MCF 10A (cell line): ENCODE data around the gene CCR5AS.
A peak's percentile ranks its signal among the peaks of the same experiment; 100 is the strongest.

Source experiments
- BruUV-seq: library from RNA; stranded (reverse); fragments of 400-500 nt; replicated peaks from 2 replicates; lab custom pipeline; 2021; lab: Mats Ljungman, UMichigan
- CTCF ChIA-PET: fragments of 300-600 bp; sonication (Branson Sonifier 250); formaldehyde crosslinking; extraction: SDS; loops from one replicate; lab custom pipeline; 2021; ENCODE audit warnings: antibody characterized with exemption, inconsistent platforms; lab: Yijun Ruan, JAX
- POLR2A ChIA-PET: fragments of 300-600, 350-650 bp; sonication (Branson Sonifier 250); formaldehyde crosslinking; extraction: SDS; loops from one replicate; lab custom pipeline; 2020; ENCODE audit warnings: antibody characterized with exemption, inconsistent platforms; lab: Yijun Ruan, JAX
- DNase-seq: peaks from one replicate; pipeline ENCODE4 v3.0.0-alpha.2; 2018; ENCODE audit not compliant: unreplicated experiment
- H3K27ac Mint-ChIP-seq: one replicate; pipeline ENCODE4 v1.8.0; 2022; ENCODE audit warnings: mild to moderate bottlenecking, low read depth, mixed read lengths; ENCODE audit not compliant: unreplicated experiment
- H3K27me3 Mint-ChIP-seq: one replicate; pipeline ENCODE4 v1.8.0; 2022; ENCODE audit warnings: mixed read lengths; ENCODE audit not compliant: insufficient read depth, unreplicated experiment
- H3K36me3 Mint-ChIP-seq: one replicate; pipeline ENCODE4 v1.8.0; 2022; ENCODE audit warnings: mild to moderate bottlenecking, moderate library complexity, mixed read lengths; ENCODE audit not compliant: insufficient read depth, unreplicated experiment
- H3K4me1 Mint-ChIP-seq: one replicate; pipeline ENCODE4 v1.8.0; 2022; ENCODE audit warnings: mixed read lengths; ENCODE audit not compliant: insufficient read depth, unreplicated experiment
- H3K4me3 Mint-ChIP-seq: one replicate; pipeline ENCODE4 v1.8.0; 2022; ENCODE audit warnings: mild to moderate bottlenecking, moderate library complexity, mixed read lengths; ENCODE audit not compliant: unreplicated experiment
- H3K9me3 Mint-ChIP-seq: one replicate; pipeline ENCODE4 v1.8.0; 2022; ENCODE audit warnings: mixed read lengths; ENCODE audit not compliant: unreplicated experiment
- CTCF ChIP-seq: fragments of 200-600 bp; IDR thresholded peaks from one replicate; pipeline ENCODE4 v1.8.0; 2022; ENCODE audit warnings: antibody characterized with exemption, mild to moderate bottlenecking; ENCODE audit not compliant: unreplicated experiment
- intact Hi-C: fragments of 100-400 bp; cut with micrococcal nuclease; formaldehyde crosslinking; loops from 2 replicates; pipeline ENCODE4 v1.14.1; 2022

CCR5AS gene

GRCh38 chr3:46454606-46455005, 47.7 kb upstream of the CCR5AS start:
- BruUV-seq: no TSS peak
- no peaks in the 10 kb centered on the region for H3K4me1 Mint-ChIP-seq
- H3K36me3 Mint-ChIP-seq: no peaks in the 10 kb centered on the region
- H3K4me3 Mint-ChIP-seq: no peak overlapping the region
- intact Hi-C loops: no loop called here
- no peak overlapping the region for H3K27ac Mint-ChIP-seq
- H3K27me3 Mint-ChIP-seq: peaks cover 52% of the 10 kb centered on the region
- TF ChIP-seq CTCF: no peak
- POLR2A ChIA-PET: no interaction called here
- CTCF ChIA-PET: no interaction called here
- no peaks in the 10 kb centered on the region for H3K9me3 Mint-ChIP-seq
- no peak for DNase-seq

- POLR2A ChIA-PET: no interaction called here
- Mint-ChIP-seq H3K27me3 (peaks cover 48% of the 10 kb centered on the region), H3K4me1 (no peaks in the 10 kb centered on the region), H3K9me3 (no peaks in the 10 kb centered on the region), H3K36me3 (no peaks in the 10 kb centered on the region), H3K4me3 (no peak overlapping the region), H3K27ac (no peak overlapping the region)
- no peak for DNase-seq
- no peak for TF ChIP-seq CTCF
- intact Hi-C loops: no loop called here
- BruUV-seq: no TSS peak
- CTCF ChIA-PET: interaction anchor here (0.9 kb wide), 1 partner anchor 9 kb away, joined by 3 read pairs; no protein-coding TSS in a partner anchor
These were observed 47.3 kb upstream of the CCR5AS start for GRCh38 chr3:46454209-46454595.

- Mint-ChIP-seq H3K4me1 (no peaks in the 10 kb centered on the region), H3K36me3 (no peaks in the 10 kb centered on the region), H3K27me3 (peaks cover 46% of the 10 kb centered on the region), H3K27ac (no peak overlapping the region), H3K9me3 (no peaks in the 10 kb centered on the region), H3K4me3 (no peak overlapping the region)
- intact Hi-C loops: no loop called here
- no peak for TF ChIP-seq CTCF
- BruUV-seq: no TSS peak
- POLR2A ChIA-PET: interaction anchor here (0.7 kb wide), 1 partner anchor 1834 kb away, joined by 3 read pairs; no protein-coding TSS in a partner anchor
- no peak for DNase-seq
- CTCF ChIA-PET: interaction anchor here (0.9 kb wide), 1 partner anchor 10 kb away, joined by 3 read pairs; no protein-coding TSS in a partner anchor
These were observed 46.8 kb upstream of the CCR5AS start for GRCh38 chr3:46453526-46454208.

GRCh38 chr3:46449755-46450552, 43.1 kb upstream of the CCR5AS start:
- H3K4me3 Mint-ChIP-seq: no peak overlapping the region
- ChIA-PET POLR2A (interaction anchor here (0.7 to 0.9 kb wide), 2 partner anchors 20 to 66 kb away, joined by 3 to 4 read pairs; no protein-coding TSS in a partner anchor), CTCF (interaction anchor here (0.7 to 1.6 kb wide), 12 partner anchors 12 to 380 kb away, joined by 3 to 6 read pairs (median 3); no protein-coding TSS in a partner anchor)
- H3K27me3 Mint-ChIP-seq: peaks cover 58% of the 10 kb centered on the region
- peak; percentile 37 for DNase-seq
- no peaks in the 10 kb centered on the region for H3K4me1 Mint-ChIP-seq
- intact Hi-C loops: loop anchor here (10.0 kb wide), 1 partner anchor 365 kb away; no protein-coding TSS in a partner anchor
- BruUV-seq: no TSS peak
- TF ChIP-seq CTCF: peak; percentile 71
- no peaks in the 10 kb centered on the region for H3K9me3 Mint-ChIP-seq
- H3K27ac Mint-ChIP-seq: no peak overlapping the region
- no peaks in the 10 kb centered on the region for H3K36me3 Mint-ChIP-seq
